ENCODE results near the gene BCL7B.
"Not testable (repeated sequence)": the region's sequence is repeated elsewhere in the genome, so short reads cannot be mapped to it uniquely, and the experiment has no call there.

The BCL7B gene

DNA sequence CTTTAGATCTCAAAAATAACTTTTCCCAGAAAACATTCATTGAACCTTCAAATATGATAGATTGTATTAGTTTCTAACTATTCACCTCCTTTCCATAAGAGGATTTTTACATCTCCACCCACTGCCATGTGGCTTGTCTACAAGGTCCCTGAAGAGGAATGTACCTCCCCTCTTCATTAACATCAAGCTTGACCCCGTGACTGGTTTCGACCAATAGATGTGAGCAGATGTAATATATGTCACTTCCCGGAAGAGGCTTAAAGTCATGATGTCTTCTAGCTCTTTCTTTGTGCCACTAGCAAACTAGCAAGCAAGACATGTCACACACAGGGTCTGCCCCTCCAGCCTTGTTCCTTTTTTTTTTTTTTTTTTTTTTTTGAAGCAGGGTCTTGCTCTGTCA lies 42.3 kb downstream of the BCL7B start:
- Mint-ChIP-seq H3K36me3 (ENCODE audit: low read depth) (peaks cover 51% of the 10 kb centered on the region), H3K27ac (no peak overlapping the region), H3K4me3 (no peak overlapping the region), H3K4me1 (ENCODE audit: low read depth) (peaks cover 35% of the 10 kb centered on the region), H3K9me3 (no peaks in the 10 kb centered on the region), H3K27me3 (ENCODE audit: low read depth) (no peaks in the 10 kb centered on the region)
- DNase-seq (ENCODE audit: low spot score) = no peak

DNA sequence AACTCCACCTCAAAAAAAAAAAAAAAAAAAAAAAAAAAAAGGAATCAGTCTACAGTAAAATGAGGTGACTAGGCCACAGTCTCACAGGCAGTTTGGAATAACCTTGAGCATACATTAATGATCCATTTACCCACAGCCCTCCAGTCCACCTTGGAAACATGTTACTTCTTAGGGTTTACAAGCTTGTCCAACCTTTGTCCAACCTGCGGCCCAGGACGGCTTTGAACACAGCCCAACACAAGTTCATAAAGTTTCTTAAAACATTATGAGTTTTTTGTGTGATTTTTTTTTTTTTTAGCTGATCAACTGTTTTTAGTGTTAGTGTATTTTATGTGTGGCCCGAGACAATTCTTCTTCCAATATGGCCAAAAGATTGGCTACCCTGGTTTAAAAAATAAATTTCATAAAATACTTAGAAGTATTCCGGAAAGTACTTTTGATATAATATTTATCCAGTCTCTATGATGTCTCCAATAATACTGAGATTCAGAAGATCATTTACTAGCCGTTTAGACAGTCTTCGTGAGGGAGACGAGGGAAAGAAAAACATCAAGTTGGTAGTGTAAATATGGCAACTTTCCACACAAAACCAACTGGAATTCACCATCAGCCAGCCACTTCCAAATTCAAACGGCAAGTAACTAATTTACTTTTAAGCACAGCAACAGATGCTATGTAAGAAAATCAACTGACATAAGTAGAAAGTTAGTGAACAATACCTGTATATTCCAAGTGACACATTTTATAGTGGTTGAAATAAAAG lies 45.3 kb downstream of the BCL7B start:
- peaks cover 44% of the 10 kb centered on the region for H3K36me3 Mint-ChIP-seq (ENCODE audit: low read depth)

GRCh38 chr7:73509463-73509862 lies 48.0 kb downstream of the BCL7B start:
- peaks cover 9% of the 10 kb centered on the region for H3K4me1 Mint-ChIP-seq (ENCODE audit: low read depth)

More for the DNA sequence above, 45.3 kb downstream of the BCL7B start:
- Mint-ChIP-seq H3K9me3 (no peaks in the 10 kb centered on the region), H3K27ac (no peak overlapping the region), H3K4me1 (ENCODE audit: low read depth) (peaks cover 11% of the 10 kb centered on the region), H3K4me3 (no peak overlapping the region), H3K27me3 (ENCODE audit: low read depth) (no peaks in the 10 kb centered on the region)
- DNase-seq (ENCODE audit: low spot score) = no peak

DNA sequence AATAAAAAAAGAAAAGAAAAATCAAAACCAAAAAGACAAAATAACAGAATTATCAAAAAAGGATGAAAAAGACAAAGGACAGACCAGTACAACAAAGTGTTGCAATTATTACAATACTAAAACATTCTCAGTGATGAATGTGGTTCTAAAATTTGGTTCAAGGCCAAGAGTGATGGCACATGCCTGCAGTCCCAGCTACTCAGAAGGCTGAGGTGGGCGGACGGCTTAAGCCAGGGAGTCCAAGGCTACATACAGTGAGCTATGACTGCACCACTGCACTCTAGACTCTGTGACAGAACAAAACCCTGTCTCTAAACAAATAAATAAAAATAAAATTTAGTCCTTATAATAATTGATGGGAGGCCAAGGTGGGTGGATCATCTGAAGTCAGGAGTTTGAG lies 49.9 kb downstream of the BCL7B start:
- peaks cover 53% of the 10 kb centered on the region for H3K36me3 Mint-ChIP-seq (ENCODE audit: low read depth)
- no peak overlapping the region for H3K27ac Mint-ChIP-seq
- peaks cover 2% of the 10 kb centered on the region for H3K4me1 Mint-ChIP-seq (ENCODE audit: low read depth)
- no peaks in the 10 kb centered on the region for H3K9me3 Mint-ChIP-seq
- no peak for DNase-seq (ENCODE audit: low spot score)
- no peak overlapping the region for H3K4me3 Mint-ChIP-seq
- H3K27me3 Mint-ChIP-seq (ENCODE audit: low read depth) = no peaks in the 10 kb centered on the region

More at GRCh38 chr7:73509463-73509862, 48.0 kb downstream of the BCL7B start:
- no peak overlapping the region for H3K4me3 Mint-ChIP-seq
- peaks cover 52% of the 10 kb centered on the region for H3K36me3 Mint-ChIP-seq (ENCODE audit: low read depth)
- H3K9me3 Mint-ChIP-seq = no peaks in the 10 kb centered on the region
- DNase-seq (ENCODE audit: low spot score) = no peak
- H3K27me3 Mint-ChIP-seq (ENCODE audit: low read depth) = no peaks in the 10 kb centered on the region
- no peak overlapping the region for H3K27ac Mint-ChIP-seq

GRCh38 chr7:73504920-73505319 lies 52.6 kb downstream of the BCL7B start:
- no peaks in the 10 kb centered on the region for H3K9me3 Mint-ChIP-seq
- H3K27ac Mint-ChIP-seq = no peak overlapping the region
- H3K36me3 Mint-ChIP-seq (ENCODE audit: low read depth) = peaks cover 54% of the 10 kb centered on the region

DNA sequence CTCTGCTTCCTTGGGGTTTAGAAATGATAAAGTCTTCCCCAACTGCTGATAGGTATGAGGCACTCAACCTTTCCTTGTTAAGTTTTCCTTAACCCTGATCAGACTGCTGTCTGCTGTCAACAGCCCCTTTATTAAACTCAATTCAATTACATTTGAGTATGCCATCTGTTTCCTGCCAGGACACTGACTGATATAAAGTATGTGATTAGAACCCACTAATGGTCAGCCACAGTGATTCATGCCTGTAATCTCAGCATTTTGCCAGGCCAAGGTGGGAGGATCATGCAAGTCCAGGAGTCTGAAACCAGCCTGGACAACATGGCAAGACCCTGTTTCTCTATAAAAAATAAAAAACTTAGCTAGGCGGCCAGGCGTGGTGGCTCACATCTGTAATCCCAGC lies 53.5 kb downstream of the BCL7B start:
- Mint-ChIP-seq H3K9me3 (no peaks in the 10 kb centered on the region), H3K27me3 (ENCODE audit: low read depth) (no peaks in the 10 kb centered on the region), H3K4me1 (ENCODE audit: low read depth) (peaks cover 5% of the 10 kb centered on the region), H3K27ac (no peak overlapping the region), H3K36me3 (ENCODE audit: low read depth) (peaks cover 55% of the 10 kb centered on the region), H3K4me3 (no peak overlapping the region)
- no peak for DNase-seq (ENCODE audit: low spot score)

More at GRCh38 chr7:73504920-73505319, 52.6 kb downstream of the BCL7B start:
- H3K4me3 Mint-ChIP-seq = no peak overlapping the region
- no peak for DNase-seq (ENCODE audit: low spot score)
- no peaks in the 10 kb centered on the region for H3K27me3 Mint-ChIP-seq (ENCODE audit: low read depth)
- H3K4me1 Mint-ChIP-seq (ENCODE audit: low read depth) = peaks cover 5% of the 10 kb centered on the region

DNA sequence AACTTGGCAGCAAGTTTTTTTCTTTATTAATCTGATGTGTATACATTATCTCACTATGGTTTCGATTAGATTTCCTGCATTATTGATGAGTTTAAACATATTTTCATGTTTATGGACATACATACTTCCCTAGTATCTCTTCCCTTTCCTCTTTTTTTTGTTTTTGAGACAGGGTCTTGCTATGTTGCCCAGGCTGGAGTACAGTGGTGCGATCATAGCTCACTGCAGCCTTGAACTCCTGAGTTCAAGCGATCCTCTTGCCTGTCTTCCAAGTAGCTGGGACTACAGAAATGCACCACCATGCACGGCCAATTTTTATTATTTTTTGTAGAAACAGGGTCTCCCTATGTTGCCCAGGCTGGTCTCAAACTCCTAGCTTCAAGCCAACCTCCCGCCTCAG lies 54.3 kb downstream of the BCL7B start:
- Mint-ChIP-seq H3K9me3 (no peaks in the 10 kb centered on the region), H3K27me3 (ENCODE audit: low read depth) (no peaks in the 10 kb centered on the region), H3K36me3 (ENCODE audit: low read depth) (peaks cover 55% of the 10 kb centered on the region), H3K27ac (no peak overlapping the region), H3K4me1 (ENCODE audit: low read depth) (peaks cover 5% of the 10 kb centered on the region), H3K4me3 (no peak overlapping the region)
- DNase-seq (ENCODE audit: low spot score) = no peak

GRCh38 chr7:73496626-73497025 lies 60.9 kb downstream of the BCL7B start:
- Mint-ChIP-seq H3K36me3 (ENCODE audit: low read depth) (peaks cover 72% of the 10 kb centered on the region), H3K9me3 (no peaks in the 10 kb centered on the region), H3K4me1 (ENCODE audit: low read depth) (peaks cover 5% of the 10 kb centered on the region), H3K27me3 (ENCODE audit: low read depth) (no peaks in the 10 kb centered on the region), H3K27ac (no peak overlapping the region), H3K4me3 (no peak overlapping the region)
- no peak for DNase-seq (ENCODE audit: low spot score)

DNA sequence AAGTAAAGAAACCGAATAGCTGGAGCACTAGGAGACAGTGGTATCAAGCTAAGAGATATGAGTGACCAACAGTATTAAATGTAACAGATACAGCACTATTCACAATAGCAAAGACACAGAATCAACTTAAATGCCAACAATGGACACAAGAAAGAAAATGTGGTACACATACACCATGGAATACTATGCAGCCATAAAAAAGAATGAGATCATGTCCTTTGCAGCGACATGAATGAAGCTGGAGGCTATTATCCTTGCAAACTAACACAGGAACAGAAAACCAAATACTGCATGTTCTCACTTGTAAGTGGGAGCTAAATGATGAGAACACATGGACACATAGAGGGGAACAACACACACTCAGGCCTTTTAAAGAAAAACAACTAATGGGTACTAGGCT lies 62.0 kb downstream of the BCL7B start:
- peaks cover 68% of the 10 kb centered on the region for H3K36me3 Mint-ChIP-seq (ENCODE audit: low read depth)
- not testable (repeated sequence) for DNase-seq (ENCODE audit: low spot score); H3K4me1 Mint-ChIP-seq (ENCODE audit: low read depth); H3K27ac Mint-ChIP-seq; H3K9me3 Mint-ChIP-seq; H3K4me3 Mint-ChIP-seq; H3K27me3 Mint-ChIP-seq (ENCODE audit: low read depth)

DNA sequence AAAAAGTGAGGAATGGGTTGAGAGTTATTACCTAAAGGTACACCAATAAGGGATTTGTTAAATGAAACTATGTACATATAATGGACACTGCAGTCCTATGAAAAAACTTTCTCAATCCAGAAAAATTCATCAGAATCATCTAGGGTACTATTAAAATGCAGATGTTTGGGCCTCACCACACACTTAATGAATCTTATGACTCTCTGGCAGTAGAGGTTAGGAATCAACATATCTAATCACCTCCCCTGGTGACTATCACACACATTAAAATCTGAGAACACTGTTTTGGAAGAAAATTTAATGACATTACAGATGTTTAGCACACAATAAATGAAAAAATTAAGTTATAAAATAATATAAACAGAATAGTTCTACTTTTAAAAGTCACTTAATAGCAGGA lies 67.5 kb downstream of the BCL7B start:
- H3K36me3 Mint-ChIP-seq (ENCODE audit: low read depth) = peaks cover 58% of the 10 kb centered on the region
- no peak overlapping the region for H3K27ac Mint-ChIP-seq
- H3K4me1 Mint-ChIP-seq (ENCODE audit: low read depth) = peaks cover 4% of the 10 kb centered on the region
- DNase-seq (ENCODE audit: low spot score) = no peak
- H3K9me3 Mint-ChIP-seq = no peaks in the 10 kb centered on the region
- no peak overlapping the region for H3K4me3 Mint-ChIP-seq
- no peaks in the 10 kb centered on the region for H3K27me3 Mint-ChIP-seq (ENCODE audit: low read depth)

GRCh38 chr7:73487486-73487885 lies 70.0 kb downstream of the BCL7B start:
- Mint-ChIP-seq H3K27me3 (ENCODE audit: low read depth) (no peaks in the 10 kb centered on the region), H3K9me3 (no peaks in the 10 kb centered on the region), H3K36me3 (ENCODE audit: low read depth) (peaks cover 51% of the 10 kb centered on the region), H3K4me3 (no peak overlapping the region), H3K4me1 (ENCODE audit: low read depth) (peaks cover 2% of the 10 kb centered on the region), H3K27ac (peak overlapping the region; percentile 60)
- no peak for DNase-seq (ENCODE audit: low spot score)
